ENCODE data around the gene BEND6.

Gene BEND6, protein sequence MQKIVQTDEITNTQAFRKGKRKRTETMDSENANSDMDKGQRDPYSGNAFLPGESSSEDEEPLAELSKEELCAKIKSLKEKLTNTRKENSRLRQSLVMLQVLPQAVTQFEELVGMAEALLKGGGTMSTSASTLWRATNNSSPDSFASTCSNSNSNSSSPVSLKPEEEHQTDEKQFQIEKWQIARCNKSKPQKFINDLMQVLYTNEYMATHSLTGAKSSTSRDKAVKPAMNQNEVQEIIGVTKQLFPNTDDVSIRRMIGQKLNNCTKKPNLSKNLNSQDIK

DNA sequence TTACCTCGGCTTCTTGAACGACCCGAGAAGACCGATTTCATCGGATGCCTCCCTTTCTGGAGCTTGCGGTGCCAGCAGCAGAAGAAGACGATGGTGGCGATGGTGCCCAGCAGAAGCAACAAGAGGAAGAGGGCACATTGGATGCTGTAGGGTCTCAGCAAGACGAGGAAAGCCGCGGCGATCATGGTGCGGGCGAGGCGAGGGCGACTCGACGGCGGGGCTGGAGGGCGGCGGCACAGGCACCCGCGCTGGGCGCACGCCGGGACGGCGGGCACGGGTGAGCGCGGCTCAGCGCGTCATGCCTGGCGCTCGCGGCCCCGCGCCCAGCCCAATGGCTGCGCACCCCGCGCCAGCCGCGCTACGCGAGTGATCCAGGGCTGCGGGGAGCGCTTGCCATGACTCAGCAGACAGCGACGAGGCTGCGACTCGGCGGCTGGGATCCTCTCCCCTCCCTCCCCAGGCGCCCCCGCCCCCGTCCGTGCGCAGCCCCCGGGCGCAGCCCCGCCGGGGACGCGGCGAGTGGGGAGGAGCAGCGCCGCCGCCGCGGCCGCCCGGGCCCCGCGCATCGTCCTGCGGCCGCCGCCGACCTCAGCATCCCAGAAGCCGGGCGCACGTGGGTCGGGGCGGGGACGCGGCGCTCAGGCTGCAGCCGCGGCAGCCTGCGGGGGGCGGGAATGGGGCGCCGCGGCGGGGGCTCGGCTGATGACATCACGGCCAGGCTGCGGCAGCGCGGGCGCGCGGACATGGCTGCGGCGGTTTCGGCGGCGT is at the start of gene BEND6:
Gene BEND6 (plus strand): TSS at position 705 of the 768 bp plus-strand sequence. CDS start 26,704 bp downstream, outside the sequence.
- peak; percentile 18 for DNase-seq (ENCODE audit: low spot score)

GRCh38 chr6:56905378-56905777 is 49.5 kb upstream of the BEND6 start:
- DNase-seq (ENCODE audit: low spot score): no peak

- no peak for DNase-seq (ENCODE audit: low spot score)
Measured at GRCh38 chr6:56906752-56907151, 48.2 kb upstream of the BEND6 start.

DNA sequence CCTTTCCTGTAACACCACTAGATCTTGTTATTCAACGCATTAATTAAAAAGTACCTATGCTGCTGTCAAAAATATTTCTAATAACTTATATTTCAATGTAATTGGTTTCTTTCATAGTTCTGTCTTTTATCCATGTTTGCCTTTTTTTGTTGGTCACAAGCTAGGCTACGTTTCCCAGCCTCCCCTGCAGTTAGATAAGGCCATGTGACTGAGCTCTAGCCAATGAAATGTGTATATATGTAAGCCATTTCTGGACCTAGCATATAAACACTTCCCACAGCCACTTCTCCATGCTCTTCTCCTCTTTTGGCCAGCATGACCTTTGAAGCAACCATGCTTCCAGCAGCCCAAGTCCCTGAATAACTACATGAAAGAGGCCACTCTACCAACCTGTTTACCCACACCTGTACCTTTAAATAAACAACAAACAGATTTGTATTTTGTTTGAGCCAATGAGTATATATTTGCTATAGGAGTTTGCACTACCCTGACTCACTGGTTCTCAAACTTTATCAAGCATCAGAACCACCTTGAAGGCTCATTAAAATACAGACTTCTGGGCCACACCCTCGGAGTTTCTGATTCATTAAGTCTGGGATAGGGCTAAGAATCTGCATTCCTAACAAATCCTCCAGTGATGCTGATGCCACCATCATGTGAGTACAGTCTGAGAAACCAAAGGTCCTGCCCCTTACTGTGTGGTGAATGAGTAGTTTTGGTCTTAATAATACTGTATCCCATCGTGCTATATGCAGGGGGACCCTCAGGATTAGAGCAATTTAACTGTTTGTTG is 45.6 kb upstream of the BEND6 start:
- no peak for DNase-seq (ENCODE audit: low spot score)

GRCh38 chr6:56911847-56912246 is 43.1 kb upstream of the BEND6 start:
- no peak for DNase-seq (ENCODE audit: low spot score)

DNA sequence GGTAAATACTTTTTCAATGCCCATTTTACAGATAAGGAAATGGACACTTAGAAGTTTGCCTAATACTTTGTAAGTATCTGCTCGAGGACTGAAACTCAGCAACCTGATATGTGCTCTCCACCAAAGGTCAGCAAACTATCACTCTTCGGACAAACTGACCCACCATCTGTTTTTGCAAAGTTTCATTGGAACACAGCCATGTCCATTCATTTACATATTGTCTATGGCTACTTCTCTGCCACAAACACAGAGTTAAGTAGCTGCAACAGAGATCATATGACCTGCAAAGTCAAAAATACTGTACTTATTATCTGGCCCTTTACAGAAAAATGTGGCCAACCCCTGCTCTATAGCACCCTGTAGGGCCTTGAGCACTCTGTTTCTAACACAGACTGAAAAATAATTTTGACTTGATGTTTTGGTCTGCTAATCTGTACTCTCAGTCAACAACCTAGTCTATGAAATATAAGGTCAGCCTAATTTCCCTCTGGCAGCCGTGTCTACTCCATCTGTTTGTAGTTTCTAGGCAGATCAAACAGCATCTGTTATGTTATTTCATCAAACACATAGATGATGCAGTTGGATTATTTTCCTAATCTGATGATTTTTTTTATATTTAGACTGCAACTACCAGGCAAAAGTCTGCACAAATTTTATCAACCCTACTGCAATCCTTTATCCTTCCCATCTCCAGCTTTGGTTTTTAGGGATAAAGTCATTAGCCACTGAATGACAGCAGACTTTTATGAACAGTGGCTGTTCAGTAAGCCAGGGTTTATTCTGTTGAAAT is 41.4 kb upstream of the BEND6 start:
- no peak for DNase-seq (ENCODE audit: low spot score)

DNA sequence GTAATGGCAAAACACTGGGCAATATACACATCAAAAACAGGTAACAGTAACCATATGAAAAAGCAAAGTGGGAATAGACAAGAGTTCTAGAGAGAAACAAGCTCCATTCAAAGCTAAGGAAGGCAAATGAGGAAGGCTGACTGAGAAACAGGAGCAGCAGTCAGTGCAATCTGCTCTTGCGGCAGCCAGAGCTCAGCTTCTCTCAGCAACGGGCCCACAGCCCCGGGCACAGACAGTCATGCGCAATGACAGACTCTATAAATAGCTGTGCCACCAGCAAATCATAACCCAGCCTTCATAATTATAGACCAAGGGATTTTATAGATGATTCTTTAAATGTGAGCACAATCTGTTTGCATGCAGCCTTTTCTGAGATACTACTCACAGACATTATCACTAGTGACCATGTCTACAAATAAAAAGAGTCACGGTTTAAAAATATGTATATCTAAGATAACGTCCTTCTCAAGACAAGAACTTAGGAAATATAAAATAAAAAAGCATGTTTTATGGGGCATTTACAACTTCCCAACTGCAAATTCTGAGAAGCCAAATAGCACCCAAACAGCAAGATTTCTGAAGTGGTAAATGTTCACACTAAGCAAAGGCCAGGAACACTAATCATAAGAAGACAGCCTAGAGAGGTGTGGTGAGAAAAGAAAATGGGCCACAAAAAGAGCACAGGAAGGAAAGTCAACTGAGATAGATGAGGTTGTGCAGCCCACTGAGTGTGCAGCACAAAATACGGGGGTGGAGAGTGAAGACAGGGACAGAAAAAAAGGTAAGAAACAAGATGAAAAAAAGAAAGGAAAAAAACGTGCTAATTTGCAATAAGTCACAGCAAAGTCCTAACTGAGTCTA is 39.9 kb upstream of the BEND6 start:
- DNase-seq (ENCODE audit: low spot score): no peak

GRCh38 chr6:56915832-56916231 is 39.1 kb upstream of the BEND6 start:
- no peak for DNase-seq (ENCODE audit: low spot score)

- no peak for DNase-seq (ENCODE audit: low spot score)
Measured at GRCh38 chr6:56916849-56917551, 37.9 kb upstream of the BEND6 start.

DNA sequence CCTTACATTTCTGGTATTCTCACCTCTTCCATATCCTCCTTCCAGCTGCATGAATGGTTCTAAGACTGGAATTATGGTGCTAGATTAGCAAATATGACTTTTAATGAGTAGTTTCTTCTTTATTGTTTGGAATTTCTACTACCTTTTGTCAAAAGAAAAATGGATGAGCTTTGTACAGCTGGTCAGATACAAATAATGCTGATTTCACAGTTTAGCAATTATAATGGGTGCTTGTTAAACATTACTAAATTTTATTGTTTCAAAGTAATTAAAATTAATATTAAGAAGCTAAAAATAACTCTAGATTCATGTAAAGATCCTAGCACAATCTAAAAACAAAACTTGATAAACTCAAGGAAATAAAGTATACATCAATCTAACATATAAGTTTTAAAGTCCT is 32.3 kb upstream of the BEND6 start:
- DNase-seq (ENCODE audit: low spot score): no peak

DNA sequence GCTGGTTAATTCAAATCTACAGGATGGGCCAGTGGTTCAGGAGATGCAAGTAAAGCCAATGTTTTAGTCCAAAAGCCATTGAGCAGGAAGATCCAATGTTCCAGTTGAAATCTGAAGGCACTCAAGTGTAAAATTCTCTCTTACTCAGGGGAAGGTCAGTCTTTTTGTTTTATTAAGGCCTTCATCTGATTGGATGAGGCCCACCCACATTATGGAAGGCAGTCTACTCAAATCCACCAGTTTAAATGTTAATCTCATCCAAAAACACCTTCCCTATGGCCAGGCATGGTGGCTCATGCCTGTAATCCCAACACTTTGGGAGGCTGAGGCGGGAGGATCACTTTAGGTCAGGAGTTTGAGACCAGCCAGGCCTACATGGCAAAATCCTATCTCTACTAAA is 31.3 kb upstream of the BEND6 start:
- DNase-seq (ENCODE audit: low spot score): no peak

DNA sequence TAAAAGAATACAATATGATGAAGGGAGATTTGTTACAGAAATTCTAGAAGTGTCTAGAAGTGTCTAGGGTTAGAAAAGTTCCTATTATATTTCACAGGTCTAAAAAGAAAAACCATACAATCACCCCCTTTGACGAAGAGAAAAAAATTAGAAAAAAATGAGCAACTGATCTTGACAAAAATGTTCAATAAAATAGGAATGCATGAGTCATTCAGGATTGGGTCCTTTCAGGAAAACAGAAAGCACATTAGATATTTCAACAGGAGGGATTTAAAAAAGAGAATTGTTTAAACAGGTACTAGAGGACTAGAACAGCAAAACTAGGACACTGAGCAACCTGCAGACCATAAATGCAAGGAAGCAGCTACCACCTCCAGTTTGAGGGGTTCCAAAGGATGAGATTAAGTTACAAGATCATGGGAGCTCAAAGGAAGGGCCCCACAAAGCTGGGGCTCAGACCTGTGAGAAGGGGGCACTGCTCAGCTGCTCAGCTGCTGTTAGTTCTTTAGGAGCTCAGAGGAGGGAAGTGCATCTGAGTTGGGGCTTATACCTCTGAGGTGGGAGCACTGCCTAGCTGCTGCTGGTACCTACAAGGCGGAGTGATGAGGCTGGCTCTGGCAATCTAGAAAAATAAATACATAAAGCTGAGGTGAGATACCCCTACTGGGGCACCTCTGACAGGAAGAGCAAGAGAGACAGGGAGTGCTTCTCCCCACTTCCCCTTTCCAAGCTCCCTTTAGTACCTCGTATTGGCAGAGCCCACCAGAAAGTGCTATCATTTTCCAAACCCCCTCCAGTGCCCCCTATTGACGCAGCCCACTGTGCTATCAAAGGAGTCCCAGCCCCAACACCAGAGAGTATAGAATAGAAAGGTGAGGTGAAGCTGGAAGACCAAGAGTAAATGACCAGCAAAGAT is 27.1 kb upstream of the BEND6 start:
- no peak for DNase-seq (ENCODE audit: low spot score)

- DNase-seq (ENCODE audit: low spot score): no peak
Measured at GRCh38 chr6:56930846-56931245, 24.1 kb upstream of the BEND6 start.

DNA sequence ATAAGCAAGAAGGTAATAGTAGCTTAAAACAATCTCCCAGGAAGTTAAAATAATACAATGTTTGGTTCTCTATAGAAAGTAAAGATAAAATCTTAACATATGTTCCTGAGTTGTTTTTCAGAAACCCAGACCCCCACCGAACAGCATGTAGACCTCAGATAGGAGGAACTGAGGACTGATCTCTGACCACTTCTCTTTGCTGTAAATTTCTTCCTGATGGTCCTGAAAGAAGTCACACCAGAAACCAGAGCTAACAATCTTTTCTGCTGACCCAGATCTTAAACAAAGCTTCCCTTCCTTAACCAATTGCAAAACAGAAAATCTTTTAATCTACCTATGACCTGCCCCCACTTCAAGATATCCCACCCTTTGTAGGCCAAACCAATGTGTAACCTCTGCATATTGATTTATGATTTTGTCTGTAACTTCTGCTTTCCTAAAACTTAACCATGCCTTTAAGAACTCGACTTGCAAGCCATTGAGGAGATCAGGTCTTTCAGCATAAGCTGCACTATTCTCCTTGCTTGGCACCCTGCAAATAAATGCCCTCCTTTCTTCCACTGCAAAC is 21.9 kb upstream of the BEND6 start:
- DNase-seq (ENCODE audit: low spot score): no peak

GRCh38 chr6:56933650-56934049 is 21.3 kb upstream of the BEND6 start:
- DNase-seq (ENCODE audit: low spot score): no peak

DNA sequence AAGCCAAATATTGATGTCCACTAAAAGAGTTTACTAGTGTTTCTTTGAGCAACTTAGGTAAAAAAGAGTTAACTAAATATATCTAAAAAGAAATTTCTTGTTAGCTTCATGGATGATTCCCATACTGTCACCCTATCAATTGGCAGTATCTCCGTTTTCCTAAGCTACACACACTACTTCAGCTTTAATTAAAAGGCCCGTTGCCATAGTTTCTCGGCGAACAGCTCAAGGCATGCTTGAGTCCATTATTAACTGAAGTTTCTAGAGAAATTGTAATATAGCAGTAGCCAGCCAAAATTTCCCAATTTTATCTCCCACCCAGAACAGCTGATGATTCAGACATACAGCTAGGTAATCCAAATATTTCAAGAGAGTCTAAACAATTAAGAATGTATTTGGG is 20.0 kb upstream of the BEND6 start:
- no peak for DNase-seq (ENCODE audit: low spot score)

DNA sequence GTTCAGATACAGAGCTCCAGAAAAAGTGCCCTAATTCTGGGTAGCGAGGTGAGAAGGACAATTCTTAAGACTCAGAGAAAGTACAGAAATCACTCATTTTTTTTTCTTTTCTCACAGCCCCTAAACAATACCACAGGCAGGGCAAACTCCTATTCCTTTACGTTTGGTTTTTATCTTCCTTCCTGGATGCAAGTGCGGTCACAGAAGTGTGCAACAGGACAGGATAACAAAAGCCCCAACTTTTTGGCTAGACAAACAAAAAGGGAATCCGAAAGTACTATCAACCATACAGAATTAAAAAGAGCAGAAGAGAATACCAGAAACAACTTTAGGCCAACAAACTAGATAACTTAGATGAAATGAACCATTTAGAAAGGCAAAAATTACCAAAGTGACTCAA is 18.4 kb upstream of the BEND6 start:
- no peak for DNase-seq (ENCODE audit: low spot score)

- DNase-seq (ENCODE audit: low spot score): no peak
Measured at GRCh38 chr6:56938649-56939191, 16.2 kb upstream of the BEND6 start.

DNA sequence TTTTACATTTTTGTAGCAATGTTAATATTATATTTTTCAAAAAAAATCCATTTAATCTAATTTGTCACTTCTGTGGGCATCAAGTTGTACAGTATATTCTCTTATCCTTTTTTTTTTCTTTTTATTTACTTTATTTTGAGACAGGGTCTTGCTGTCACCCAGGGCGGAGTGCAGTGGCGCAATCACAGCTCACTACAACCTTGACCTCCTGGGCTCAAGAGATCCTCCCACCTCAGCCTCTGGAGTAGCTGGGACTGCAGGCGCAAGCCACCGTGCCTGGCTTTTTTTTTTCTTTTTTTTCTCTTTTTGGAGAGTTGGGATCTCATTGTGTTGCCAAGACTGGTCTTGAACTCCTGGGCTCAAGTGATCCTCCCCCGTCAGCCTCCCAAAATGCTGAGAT is 14.4 kb upstream of the BEND6 start:
- no peak for DNase-seq (ENCODE audit: low spot score)
